Spleen (tissue), 11 donors: ENCODE measurements around the gene CYB561D1. TPM values are rescaled to one million over a fixed set of nuclear protein-coding genes. Genes with fewer than 3 reads are reported as not detected.

Experiments used
- DNase-seq: peaks from one replicate; pipeline ENCODE4 v3.0.0-alpha.2; 2020
- H3K27ac ChIP-seq, 8 donors: fragments of 200-600 bp; sonication (generic) in 7 of 8; 1 replicate in 4 of 8; 2 replicates in 4 of 8; pipeline versions ENCODE4 v1.5.0 to v1.8.0; 2016 to 2021; ENCODE audit warnings: inconsistent platforms in 4 of 8, mild to moderate bottlenecking in 4 of 8, moderate library complexity in 1 of 8
- H3K27me3 ChIP-seq, 7 donors: fragments of 200-600 bp; sonication (generic) in 6 of 7; replicated peaks in 1 of 7; 1 replicate in 4 of 7; 2 replicates in 3 of 7; pipeline versions ENCODE4 v1.5.0 to v1.8.0; 2016 to 2021; ENCODE audit warnings: inconsistent platforms in 3 of 7, mild to moderate bottlenecking in 1 of 7
- H3K36me3 ChIP-seq, 6 donors: fragments of 200-600 bp; sonication (generic) in 5 of 6; 1 replicate in 4 of 6; 2 replicates in 2 of 6; pipeline versions ENCODE4 v1.5.0 to v1.8.0; 2016 to 2021; ENCODE audit warnings: inconsistent platforms in 2 of 6
- H3K4me1 ChIP-seq, 6 donors: fragments of 200-600 bp; sonication (generic) in 5 of 6; 1 replicate in 3 of 6; 2 replicates in 3 of 6; pipeline versions ENCODE4 v1.5.0 to v1.8.0; 2016 to 2021; ENCODE audit warnings: inconsistent platforms in 3 of 6
- H3K4me3 ChIP-seq, 8 donors: fragments of 200-600 bp; sonication (generic) in 7 of 8; 1 replicate in 4 of 8; 2 replicates in 4 of 8; pipeline versions ENCODE4 v1.5.0 to v1.8.0; 2016 to 2021; ENCODE audit warnings: inconsistent platforms in 4 of 8, mild to moderate bottlenecking in 4 of 8, moderate library complexity in 2 of 8
- H3K9me3 ChIP-seq, 8 donors: fragments of 200-600 bp; sonication (generic) in 7 of 8; 1 replicate in 4 of 8; 2 replicates in 4 of 8; pipeline versions ENCODE4 v1.5.0 to v1.8.0; 2016 to 2021; ENCODE audit warnings: inconsistent platforms in 4 of 8
- POLR2A ChIP-seq, 3 donors: fragments of 450-650 bp; IDR thresholded peaks; one replicate each; pipeline ENCODE4 v1.5.1; 2017; ENCODE audit warnings: antibody characterized with exemption in 3 of 3, mild to moderate bottlenecking in 1 of 3
- POLR2AphosphoS5 ChIP-seq, 3 donors: sonication (generic); formaldehyde crosslinking; IDR thresholded peaks; one replicate each; pipeline ENCODE4 v1.5.1; 2017; ENCODE audit warnings: antibody characterized with exemption in 3 of 3
- WGBS, 5 donors: extraction: QIAGEN DNeasy Blood & Tissue Kit in 3 of 5; methylation state at CpG; one replicate each; pipeline versions ENCODE4 v1.1.5 to v1.1.7; 2013 to 2018; 5-methylcytosine and 5-hydroxymethylcytosine counted together
- intact Hi-C: fragments of 100-400 bp; cut with DNase I; formaldehyde crosslinking; loops from one replicate; pipeline ENCODE4 v1.15.0; 2023; ENCODE audit warnings: low total_unique reads
- polyA plus RNA-seq, 3 donors: library from polyadenylated mRNA; stranded (reverse); fragments of 200-250 nt; gene quantifications; one replicate each; pipeline ENCODE4 v1.2.1, GENCODE V29; 2013
- total RNA-seq, 7 donors: library from RNA; depleted of rRNA in 3 of 7; stranded (reverse); fragments of >200 nt in 3 of 7; fragmentation: NEBNext Ultra II Directional in 4 of 7; extraction: Animal tissue kit (Norgen Biotek cat#: 25700) in 4 of 7; gene quantifications; one replicate each; pipeline versions ENCODE4 v1.1.0 to v1.2.1, GENCODE V29; 2016 to 2021
- TF ChIP-seq, protein P1 (sequence below), 11 experiments: fragments of 200-600 bp in 7 of 11; fragments of 450-650 bp in 4 of 11; sonication (generic) in 4 of 11; IDR thresholded peaks in 8 of 11; conservative IDR thresholded peaks in 3 of 11; 1 replicate in 7 of 11; 2 replicates in 4 of 11; pipeline versions ENCODE4 v1.4.0 to v1.8.0; 2016 to 2021; ENCODE audit warnings: antibody characterized with exemption in 11 of 11, inconsistent platforms in 4 of 11, mild to moderate bottlenecking in 1 of 11
- donor health status: healthy with polysubstance abuse.
- donor health status: DM: no; HTN: no; CAD: no; lungs with moderate emphysema.
- donor health status: DM: no; HTN: no; CAD: no.
- donor health status: Bipolar disorder and iron deficiency.
- donor health status: healthy.
- donor health status: DM: no; HTN: no; CAD: no.
- donor health status: DM: yes; HTN: yes; CAD: no.

Gene CYB561D1
- total and polyA plus RNA-seq, 10 donors, result 4.5 to 17.6 (median 11.9) TPM

DNA sequence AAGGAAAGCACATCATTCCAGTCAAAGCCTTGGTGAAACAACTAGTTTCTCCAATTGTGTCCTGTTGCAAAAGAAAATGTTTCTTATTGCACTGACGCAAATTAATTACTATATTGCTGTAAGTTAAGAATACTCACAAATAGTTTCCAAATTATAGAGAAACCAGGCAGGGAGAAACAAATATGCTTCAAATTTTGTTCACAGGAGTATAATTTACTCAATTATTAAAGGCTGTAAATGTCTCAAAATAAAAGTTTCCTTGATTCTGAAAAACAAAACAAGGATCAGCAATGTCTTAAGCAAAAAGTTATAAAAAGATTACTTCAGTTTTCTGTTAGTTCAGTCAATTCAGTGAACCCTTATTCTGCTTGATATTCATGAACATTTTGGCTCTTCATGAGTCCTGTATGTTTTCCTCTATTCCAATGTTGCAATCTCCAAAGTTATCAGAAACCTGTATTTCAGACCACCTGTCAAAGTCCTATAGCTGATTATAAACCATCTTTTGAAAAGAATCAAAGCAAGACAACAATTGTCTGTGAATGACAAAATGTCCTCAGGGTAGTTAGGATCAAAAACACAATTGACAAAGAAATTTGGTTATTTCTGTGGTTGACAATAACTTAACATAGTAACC lies 39.3 kb upstream of the CYB561D1 start:
- no peaks in the 10 kb centered on the region for H3K36me3 ChIP-seq
- peaks cover 5 to 36% (median 22%) of the 10 kb centered on the region in 8 donors for H3K9me3 ChIP-seq
- H3K4me3 ChIP-seq, result no peak overlapping the region
- TF ChIP-seq, protein P1, sequence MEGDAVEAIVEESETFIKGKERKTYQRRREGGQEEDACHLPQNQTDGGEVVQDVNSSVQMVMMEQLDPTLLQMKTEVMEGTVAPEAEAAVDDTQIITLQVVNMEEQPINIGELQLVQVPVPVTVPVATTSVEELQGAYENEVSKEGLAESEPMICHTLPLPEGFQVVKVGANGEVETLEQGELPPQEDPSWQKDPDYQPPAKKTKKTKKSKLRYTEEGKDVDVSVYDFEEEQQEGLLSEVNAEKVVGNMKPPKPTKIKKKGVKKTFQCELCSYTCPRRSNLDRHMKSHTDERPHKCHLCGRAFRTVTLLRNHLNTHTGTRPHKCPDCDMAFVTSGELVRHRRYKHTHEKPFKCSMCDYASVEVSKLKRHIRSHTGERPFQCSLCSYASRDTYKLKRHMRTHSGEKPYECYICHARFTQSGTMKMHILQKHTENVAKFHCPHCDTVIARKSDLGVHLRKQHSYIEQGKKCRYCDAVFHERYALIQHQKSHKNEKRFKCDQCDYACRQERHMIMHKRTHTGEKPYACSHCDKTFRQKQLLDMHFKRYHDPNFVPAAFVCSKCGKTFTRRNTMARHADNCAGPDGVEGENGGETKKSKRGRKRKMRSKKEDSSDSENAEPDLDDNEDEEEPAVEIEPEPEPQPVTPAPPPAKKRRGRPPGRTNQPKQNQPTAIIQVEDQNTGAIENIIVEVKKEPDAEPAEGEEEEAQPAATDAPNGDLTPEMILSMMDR (IDR thresholded peaks at IDR 0.05 in 8 of 11, conservative IDR thresholded peaks at IDR 0.05 in 3 of 11), result no peak
- TF ChIP-seq POLR2AphosphoS5 (IDR thresholded peaks at IDR 0.05) (no peak), POLR2A (IDR thresholded peaks at IDR 0.05) (no peak)
- DNase-seq, result no peak
- H3K27me3 ChIP-seq, result peaks cover 0 to 37% (median 0%) of the 10 kb centered on the region in 7 donors
- intact Hi-C loops, result no loop called here
- no peaks in the 10 kb centered on the region for H3K4me1 ChIP-seq
- no peak overlapping the region for H3K27ac ChIP-seq
- WGBS, 5 donors, result 92 to 98% (median 97%) methylated on average over 1 of the region's 1 CpG

DNA sequence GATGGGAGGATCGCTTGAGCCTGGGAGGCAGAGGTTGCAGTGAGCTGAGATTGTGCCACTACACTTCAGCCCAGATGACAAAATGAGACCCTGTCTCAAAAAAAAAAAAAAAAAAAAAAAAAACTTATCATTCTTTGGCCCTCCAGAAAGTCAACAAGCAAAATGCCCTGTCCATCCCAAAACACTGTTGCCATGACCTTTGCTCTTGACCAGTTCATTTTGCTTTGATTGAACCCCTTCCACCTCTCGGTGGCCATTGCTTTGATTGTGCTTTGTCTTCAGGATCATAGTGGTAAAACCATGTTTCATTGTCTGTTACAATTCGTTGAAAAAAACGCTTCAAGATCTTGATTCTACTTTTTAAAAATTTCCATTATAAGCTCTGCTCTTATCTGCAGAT lies 36.1 kb upstream of the CYB561D1 start:
- no peak for TF ChIP-seq POLR2AphosphoS5 (IDR thresholded peaks at IDR 0.05)
- TF ChIP-seq POLR2A (IDR thresholded peaks at IDR 0.05), result no peak
- TF ChIP-seq, protein P1 (IDR thresholded peaks at IDR 0.05 in 8 of 11, conservative IDR thresholded peaks at IDR 0.05 in 3 of 11), result no peak
- DNase-seq, result no peak
- H3K27ac ChIP-seq, result no peak overlapping the region
- no peak overlapping the region for H3K4me3 ChIP-seq
- H3K36me3 ChIP-seq, result no peaks in the 10 kb centered on the region
- H3K27me3 ChIP-seq, result peaks cover 0 to 44% (median 4%) of the 10 kb centered on the region in 7 donors
- 83 to 91% (median 86%) methylated on average over 4 of the region's 4 CpGs for WGBS, 5 donors
- peaks cover 5 to 33% (median 22%) of the 10 kb centered on the region in 8 donors for H3K9me3 ChIP-seq
- intact Hi-C loops, result no loop called here
- no peaks in the 10 kb centered on the region for H3K4me1 ChIP-seq

DNA sequence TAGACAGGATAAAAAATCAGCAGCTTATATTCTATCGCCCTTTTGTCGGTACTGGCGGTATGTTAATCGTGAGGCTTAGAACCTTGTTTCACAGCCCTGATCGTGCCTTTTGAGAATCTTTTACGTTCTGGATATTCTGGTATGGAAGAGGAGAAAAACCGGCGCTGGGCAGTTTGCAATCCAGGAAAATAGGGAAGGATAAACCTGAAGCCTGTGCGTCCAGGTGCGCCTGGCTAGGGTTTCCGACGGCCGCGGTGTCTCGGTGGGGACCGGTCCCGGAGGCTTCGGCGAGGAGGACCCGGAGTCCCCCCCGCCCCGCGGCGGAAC lies 27.8 kb upstream of the CYB561D1 start:
- peaks cover 0 to 25% (median 17%) of the 10 kb centered on the region in 6 donors for H3K4me1 ChIP-seq
- H3K36me3 ChIP-seq, result no peaks in the 10 kb centered on the region
- TF ChIP-seq, protein P1 (IDR thresholded peaks at IDR 0.05 in 8 of 11, conservative IDR thresholded peaks at IDR 0.05 in 3 of 11), result no peak
- TF ChIP-seq POLR2AphosphoS5 (IDR thresholded peaks at IDR 0.05), result no peak
- TF ChIP-seq POLR2A (IDR thresholded peaks at IDR 0.05), result no peak
- 9 to 21% (median 11%) methylated on average over 18 to 24 of the region's 24 CpGs for WGBS, 5 donors
- peak overlapping the region; percentile 48 to 80 (median 57) for H3K4me3 ChIP-seq
- peaks cover 0 to 98% (median 37%) of the 10 kb centered on the region in 7 donors for H3K27me3 ChIP-seq
- DNase-seq, result no peak
- intact Hi-C loops, result no loop called here
- H3K27ac ChIP-seq, result peak overlapping the region in 3 of 8 donors; percentile 40 to 59 (median 41)
- H3K9me3 ChIP-seq, result no peaks in the 10 kb centered on the region

DNA sequence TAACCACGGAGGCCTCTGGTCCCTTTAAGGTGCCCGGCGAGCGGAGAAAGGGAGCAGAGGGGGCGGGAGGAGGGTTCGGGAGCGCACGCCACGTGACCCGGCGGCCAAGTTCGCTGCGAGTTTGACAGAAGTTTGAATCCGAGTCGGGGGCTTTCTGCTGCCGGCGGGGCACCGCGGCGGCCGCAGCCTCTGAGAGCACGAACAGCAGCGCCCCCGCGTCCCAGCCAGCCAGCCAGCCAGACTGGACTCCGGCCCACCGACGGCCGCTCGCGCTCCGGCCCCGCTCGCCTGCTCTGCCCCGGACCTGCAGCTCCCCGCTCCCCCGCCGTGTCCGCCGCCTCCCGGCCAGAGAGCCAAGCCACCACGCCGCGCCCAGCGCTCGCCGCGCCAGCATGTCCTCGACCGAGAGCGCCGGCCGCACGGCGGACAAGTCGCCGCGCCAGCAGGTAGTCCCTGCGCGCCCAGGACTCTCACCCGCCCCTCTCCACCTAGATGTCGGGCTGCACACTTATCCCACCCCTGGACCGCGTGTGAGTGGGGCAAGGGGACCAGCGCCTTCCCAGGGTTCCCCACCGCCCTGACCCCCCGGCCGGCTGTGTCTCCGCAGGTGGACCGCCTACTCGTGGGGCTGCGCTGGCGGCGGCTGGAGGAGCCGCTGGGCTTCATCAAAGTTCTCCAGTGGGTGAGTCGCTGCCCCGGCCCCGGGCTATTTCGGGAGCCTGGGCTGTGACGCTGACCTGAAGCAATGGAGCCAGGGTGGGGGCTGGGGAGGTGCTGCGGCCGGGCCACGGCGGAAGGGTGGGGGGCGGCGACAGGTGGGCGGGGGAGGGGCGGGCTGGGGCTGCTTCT lies 27.2 kb upstream of the CYB561D1 start, which contains the start of gene SYPL2:
TSS of gene SYPL2 (plus strand) at position 95 of the 849 bp plus-strand sequence. CDS start at position 393, 298 bp downstream.
- Histone ChIP-seq H3K27me3 (peaks cover 0 to 98% (median 37%) of the 10 kb centered on the region in 7 donors), H3K36me3 (no peaks in the 10 kb centered on the region), H3K4me1 (peaks cover 0 to 25% (median 17%) of the 10 kb centered on the region in 6 donors), H3K4me3 (peak within 1 kb of the TSS; percentile 48 to 80 (median 57)), H3K9me3 (no peaks in the 10 kb centered on the region), H3K27ac (peak within 1 kb of the TSS in 4 of 8 donors; percentile 15 to 59 (median 40))
- DNase-seq, result peak; percentile 80
- WGBS, 5 donors, result 1 to 19% (median 2%) methylated on average over 8 to 88 of the region's 88 CpGs
- intact Hi-C loops, result no loop called here
- no peak for TF ChIP-seq POLR2A (IDR thresholded peaks at IDR 0.05)
- TF ChIP-seq POLR2AphosphoS5 (IDR thresholded peaks at IDR 0.05), result peak in 2 of 3 donors; percentile 26 to 32
- TF ChIP-seq, protein P1 (IDR thresholded peaks at IDR 0.05 in 8 of 11, conservative IDR thresholded peaks at IDR 0.05 in 3 of 11), result no peak
